HG02610 (cell line): ENCODE data around the gene TDRD9.

ENCODE experiments used
- ATAC-seq: cut with Tn5 transposase; IDR thresholded peaks from one replicate; pipeline ENCODE4 v1.9.1; 2021; ENCODE audit warnings: mild to moderate bottlenecking, moderate library complexity; ENCODE audit not compliant: unreplicated experiment

Gene TDRD9

GRCh38 chr14:104100171-104101085 is 172.2 kb downstream of the TDRD9 start:
- ATAC-seq, result no peak

- no peak for ATAC-seq
Observed at GRCh38 chr14:104101086-104101621, 172.9 kb downstream of the TDRD9 start.

GRCh38 chr14:104101651-104102281 is 173.5 kb downstream of the TDRD9 start:
- no peak for ATAC-seq
